GM18507 (cell line): ENCODE data around the gene C1R.
"Not testable (repeated sequence)": the region's sequence is repeated elsewhere in the genome, so short reads cannot be mapped to it uniquely, and the experiment has no call there.

ENCODE experiments used
- DNase-seq: peaks from one replicate; pipeline ENCODE4 v3.0.0; 2011; ENCODE audit warnings: low read depth; ENCODE audit not compliant: insufficient read length; ENCODE audit errors: extremely low spot score
- FAIRE-seq: peaks from 2 replicates; lab custom pipeline; 2011; peaks lifted over from hg19 to GRCh38; lab: Jason Lieb, UNC

Gene C1R

DNA sequence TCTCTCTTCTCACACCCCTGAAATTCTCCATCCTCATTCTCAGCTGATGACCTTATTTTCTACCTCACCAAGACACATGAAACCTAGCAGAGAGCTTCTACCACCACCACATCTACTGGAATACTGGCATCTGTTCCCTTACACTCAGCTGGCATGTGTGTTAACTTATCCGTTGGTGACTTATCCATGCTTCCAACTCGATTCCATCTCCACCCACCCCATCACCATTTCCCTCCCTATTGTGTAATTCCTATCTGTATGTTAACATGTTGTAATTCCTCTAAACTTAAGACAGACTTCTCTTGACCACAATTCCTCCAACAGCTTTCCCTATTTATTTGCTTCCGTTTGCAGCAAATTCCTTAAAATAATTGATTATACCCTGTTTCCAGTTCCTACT is 16.3 kb downstream of the C1R start:
- DNase-seq (no peak), FAIRE-seq (no peak)

DNA sequence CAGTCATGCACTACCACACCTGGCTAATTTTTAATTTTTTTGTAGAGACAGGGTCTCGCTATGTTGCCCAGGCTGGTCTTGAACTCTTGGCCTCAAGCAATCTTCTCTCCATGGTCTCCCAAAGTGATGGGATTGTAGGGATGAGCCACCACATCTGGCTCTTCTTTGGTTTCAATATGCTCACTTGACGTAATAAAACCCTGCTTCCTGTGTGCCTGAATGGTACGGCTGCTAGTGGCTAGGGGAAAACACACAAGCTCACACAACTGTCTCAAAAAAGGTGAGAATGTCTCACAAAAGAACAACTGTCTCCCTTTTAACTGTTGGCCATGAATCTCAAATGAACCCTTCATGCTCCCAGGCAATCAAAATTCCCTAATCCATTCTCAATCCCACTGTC is 16.7 kb downstream of the C1R start:
- FAIRE-seq = peak; percentile 24
- no peak for DNase-seq

DNA sequence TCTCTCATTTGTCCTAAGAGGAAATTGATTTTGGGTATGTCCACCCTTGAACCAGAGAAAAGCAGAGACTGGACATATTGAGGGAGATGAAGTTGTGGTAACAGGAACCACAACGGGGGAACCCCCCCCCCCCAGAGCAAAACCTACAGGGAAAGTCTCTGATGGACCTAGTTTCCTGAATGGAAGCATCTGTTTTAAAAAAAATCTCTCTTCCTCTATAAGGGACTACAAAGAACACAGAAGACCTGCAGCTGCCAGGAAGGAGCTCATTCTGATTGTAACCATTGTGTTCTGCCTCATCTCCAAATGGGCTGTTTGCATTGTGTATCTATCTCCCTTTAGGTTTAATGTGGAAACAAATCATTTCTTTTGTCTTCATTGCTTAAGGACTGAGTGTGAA is 18.3 kb downstream of the C1R start:
- FAIRE-seq (no peak), DNase-seq (no peak)

DNA sequence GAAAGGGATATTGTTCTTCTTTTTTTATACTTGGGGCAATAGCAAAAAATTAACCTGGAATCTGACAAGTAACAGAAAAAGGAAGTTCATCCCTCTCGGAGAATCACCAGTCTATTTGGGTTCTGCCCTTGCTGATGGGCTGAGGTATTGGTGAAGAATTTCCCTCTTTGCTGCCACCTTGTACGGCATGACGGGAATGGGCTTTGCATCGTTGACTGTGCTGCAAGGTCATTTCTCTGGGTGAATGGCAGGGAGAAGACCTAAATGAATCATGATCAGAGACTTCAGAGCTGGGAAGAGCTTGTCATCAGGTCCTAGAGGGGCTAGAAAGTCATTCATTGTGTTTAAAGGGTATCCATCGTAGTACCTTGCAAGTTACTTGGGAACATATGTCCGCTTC is 19.7 kb downstream of the C1R start:
- FAIRE-seq = no peak
- DNase-seq = no peak

DNA sequence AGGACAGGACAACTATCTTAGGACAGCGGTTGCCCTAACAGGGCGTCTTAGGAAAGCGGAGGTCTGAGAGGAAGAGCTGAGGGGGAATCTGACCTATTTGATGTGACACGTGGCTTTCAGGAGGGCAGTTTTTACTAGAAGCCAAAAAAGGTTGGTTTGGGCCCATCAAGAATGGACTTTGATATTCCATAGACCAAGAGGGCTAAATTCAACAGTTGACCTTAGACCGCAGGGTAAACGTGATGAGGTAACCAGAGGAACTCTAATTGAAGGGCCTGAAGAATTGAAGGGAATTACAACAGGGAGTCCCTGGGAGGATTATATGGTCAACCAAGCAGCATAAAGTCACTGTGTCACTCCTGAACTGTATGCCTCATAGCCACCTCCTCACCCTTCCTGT is 20.2 kb downstream of the C1R start:
- no peak for FAIRE-seq
- DNase-seq = no peak

DNA sequence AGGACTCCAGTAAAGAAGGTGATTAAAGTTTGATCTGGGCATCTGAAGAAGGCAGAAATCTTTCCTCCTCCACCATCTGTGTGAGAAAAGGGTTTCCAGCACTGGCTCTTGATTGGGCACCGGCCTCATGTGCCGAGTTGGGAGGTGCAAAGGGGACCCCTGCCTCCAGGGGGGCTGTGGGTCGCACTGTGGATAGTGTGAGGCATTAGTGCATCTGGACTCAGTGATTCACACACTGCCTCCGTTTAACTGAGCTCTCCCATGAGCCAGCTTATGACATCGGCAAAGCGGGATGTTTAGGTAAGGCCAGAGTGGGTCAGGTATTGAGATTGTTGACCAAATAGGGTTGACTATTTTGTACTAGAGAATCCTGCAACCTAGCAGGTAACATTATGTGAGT is 22.9 kb downstream of the C1R start:
- no peak for FAIRE-seq
- no peak for DNase-seq

DNA sequence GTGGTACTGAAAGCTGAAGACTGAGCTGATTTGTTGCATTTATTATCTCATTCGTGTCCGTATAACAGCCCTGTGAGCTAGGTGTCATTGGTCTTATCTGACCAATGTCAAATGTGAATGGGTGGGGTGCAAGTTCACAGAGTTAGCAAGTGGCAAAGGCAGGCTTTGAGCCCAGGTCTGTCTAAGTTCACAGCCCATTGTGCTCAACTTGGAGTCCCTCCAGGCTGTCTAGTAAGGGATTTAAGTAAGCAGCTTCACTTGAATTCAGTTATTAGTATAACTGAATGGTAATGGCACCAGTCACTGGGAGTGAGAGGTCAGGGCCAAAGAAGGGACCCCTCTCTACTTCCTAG is 23.3 kb downstream of the C1R start:
- DNase-seq (no peak), FAIRE-seq (no peak)

DNA sequence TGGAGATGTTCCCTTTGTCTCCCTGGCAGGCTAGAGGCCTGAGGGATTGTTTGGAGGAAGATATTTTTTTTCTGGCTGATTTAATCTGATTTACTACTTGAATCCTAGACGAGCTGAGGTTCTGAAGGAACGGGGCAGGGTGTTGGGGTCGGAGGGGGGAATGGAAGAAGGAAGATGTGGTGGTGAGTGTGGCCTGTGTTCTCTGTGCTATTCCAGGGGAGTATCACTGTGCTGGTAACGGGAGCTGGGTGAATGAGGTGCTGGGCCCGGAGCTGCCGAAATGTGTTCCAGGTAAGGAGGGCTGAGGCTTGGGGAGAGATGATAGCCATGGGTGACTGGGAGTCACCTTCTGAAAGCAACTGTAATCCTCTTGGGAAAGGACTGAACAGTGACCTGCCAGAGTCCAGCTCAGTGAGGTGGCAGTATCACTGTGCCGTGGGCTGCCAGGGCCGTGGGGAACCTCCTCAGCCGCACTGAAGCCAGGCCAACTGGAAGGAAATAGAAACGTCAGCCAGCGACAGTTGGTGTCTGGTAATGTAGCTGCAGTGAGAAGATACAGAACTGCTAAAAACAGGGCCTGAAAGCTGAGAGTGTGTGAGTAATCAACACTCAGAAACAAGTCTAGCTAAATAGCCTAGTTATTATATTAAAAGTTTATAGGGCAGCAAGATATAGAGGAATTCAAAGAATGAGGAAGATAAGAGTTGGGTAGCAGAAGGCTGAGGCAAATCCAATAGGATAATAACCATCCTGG is 23.8 kb downstream of the C1R start:
- no peak for DNase-seq
- FAIRE-seq = no peak

DNA sequence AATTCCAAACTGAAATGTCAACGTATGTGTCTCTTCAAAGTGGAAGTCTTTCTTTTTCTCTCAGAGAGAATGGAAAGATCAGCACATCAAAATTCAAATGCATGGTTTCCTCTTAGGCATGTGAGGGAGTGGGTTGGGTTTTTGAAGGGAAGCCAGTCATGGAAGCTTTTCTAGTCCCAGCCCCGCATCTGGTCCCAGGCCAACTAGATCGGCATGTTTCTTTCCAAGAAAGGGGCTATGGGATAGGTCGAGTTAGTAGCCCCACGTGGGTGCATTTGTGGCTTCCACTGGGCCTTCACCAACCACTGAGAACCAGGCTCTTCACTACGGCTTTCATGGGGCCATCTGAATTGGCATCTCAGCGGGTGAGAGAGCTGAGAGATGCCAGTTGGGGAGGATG is 25.1 kb downstream of the C1R start:
- no peak for FAIRE-seq

DNA sequence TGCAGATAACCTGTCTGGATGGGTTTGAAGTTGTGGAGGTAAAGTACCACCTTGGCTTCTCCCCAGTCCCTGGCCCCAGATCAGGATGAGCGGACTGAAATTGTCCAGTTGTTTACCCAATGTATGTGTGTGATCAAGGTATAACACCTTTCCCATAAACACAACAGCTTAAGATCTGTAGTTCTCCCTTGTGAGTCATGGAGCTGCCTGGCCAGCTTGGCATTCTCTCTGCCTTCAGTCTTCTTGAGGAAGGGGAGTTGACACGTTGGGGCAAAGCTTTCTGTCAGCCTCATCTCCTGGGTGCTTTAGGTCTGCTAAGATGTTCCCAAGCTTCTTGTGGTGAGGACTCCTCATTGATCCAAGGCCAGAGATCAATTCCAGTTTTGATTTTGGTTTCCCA is 25.6 kb downstream of the C1R start:
- FAIRE-seq = no peak
- no peak for DNase-seq

More for the DNA sequence above, 25.1 kb downstream of the C1R start:
- DNase-seq = no peak

DNA sequence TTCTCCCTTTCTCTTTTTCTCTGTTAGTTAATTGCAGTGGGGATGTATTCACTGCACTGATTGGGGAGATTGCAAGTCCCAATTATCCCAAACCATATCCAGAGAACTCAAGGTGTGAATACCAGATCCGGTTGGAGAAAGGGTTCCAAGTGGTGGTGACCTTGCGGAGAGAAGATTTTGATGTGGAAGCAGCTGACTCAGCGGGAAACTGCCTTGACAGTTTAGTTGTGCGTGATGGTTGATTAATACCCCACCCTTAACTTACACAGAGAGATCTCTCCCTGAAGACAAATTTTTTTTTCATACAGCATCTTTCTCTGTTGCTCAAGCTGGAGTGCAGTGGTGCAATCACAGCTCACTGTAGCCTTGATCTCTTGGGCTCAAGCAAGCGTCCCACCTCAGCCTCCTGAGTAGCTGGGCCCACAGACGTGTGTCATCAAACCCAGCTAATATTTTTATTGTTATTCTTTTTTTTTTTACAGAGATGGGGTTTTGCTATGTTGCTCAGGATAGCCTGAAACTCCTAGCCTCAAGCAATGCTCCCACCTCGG is 27.1 kb downstream of the C1R start:
- FAIRE-seq = no peak
- DNase-seq = no peak

DNA sequence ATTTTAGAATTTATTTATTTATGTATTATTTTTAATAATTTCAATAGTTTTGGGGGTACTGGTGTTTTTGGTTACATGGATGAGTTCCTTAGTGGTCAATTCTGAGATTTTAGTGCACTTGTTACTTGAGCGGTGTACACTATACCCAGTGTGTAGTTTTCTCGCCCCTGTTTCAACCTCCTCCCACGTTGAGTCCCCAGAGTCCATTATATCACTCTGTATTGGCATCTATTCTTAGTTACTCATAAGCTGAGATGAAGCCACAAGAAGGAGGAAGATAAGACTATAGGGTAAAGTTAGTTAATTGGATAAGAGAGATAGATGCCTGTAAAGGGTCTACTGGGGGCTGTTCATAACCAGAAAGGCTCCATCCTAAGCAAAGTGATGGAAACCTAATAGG is 27.7 kb downstream of the C1R start:
- FAIRE-seq (no peak), DNase-seq (no peak)

DNA sequence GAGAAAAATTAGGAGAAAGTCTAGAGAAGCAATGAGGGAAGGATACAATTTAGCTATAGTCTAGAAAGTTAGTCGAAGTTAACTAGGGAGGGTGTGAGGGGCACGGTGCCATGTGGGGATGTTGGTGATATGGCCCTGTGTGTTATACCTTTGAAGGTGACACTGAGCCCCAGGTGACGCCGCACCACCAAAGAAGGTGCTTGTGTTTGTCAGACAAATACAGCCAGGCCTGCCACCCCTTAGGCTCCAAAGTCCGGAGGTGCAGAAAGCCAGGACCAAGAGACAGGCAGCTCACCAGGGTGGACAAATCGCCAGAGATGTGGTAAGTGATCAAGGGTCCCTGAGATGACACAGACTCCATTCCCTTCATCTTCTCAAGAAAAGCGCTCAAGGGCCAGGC is 30.6 kb downstream of the C1R start:
- FAIRE-seq (no peak), DNase-seq (no peak)

DNA sequence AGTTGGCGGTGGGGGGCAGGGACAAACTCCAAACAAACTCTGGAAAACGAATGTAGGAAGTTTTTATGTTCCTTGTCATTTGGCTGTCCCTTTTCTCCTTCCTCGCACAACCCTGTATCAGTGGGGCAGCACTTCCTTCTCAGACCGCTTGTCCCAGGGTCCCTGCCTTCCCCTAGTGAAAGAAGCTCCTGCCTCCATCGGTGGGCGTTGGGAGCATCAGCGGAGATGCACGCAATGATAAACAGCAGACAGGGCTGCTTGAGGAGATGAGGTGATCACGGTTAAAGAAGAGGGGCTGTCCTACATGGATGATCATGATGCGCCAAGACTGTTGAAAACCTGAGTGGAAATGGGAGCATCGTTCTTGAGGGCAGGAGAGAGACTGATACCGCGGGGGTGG is 31.1 kb downstream of the C1R start:
- FAIRE-seq (no peak), DNase-seq (no peak)

DNA sequence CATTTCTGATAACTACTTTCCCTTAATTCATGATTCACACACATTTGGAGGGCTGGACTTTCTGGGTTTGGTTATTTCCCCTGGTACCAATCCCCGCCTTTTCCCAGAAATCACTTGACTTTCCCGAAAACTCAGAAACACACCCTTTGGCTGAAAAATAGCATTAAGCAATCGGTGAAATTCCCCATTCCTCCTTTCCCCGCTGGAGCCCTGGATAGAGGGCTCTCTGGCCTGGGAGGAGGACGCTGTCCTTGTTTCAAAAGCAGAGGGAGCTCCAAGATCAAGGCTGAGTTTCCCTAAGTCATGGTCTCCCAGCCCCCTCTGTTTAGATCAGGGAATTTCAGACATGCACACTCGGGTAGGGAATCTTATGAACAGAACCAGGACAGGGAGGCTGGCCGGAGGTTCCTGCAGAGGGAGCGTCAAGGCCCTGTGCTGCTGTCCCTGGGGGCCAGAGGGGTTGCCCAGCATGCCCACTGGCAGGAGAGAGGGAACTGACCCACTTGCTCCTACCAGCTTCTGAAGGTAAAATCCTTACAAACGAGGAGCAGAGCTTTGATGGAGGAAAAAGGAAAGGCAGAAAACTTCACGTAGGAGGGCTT is 31.8 kb downstream of the C1R start, which contains the start of gene C1S:
Gene C1S (plus strand): TSS at position 366 of the 602 bp plus-strand sequence. CDS start 1,195 bp downstream, outside the sequence.
- FAIRE-seq (no peak), DNase-seq (no peak)

DNA sequence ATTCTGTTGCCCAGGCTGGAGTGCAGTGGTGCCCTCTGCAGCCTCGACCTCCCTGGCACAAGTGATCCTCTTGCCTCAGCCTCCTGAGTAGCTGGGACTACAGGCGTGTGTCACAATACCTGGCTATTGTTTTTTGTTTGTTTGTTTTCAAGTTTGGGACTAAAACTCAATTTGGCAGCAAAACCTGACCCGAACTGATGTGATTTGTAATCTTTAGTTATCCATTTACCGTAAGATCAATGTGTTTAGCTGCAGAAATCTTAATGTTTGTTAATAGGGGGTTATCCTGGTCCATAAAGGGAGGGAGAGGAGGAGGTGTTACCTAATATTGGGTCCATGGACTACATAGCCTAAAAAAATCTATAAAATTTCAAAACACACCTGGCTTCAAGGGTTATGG is 32.5 kb downstream of the C1R start:
- DNase-seq (no peak), FAIRE-seq (no peak)

DNA sequence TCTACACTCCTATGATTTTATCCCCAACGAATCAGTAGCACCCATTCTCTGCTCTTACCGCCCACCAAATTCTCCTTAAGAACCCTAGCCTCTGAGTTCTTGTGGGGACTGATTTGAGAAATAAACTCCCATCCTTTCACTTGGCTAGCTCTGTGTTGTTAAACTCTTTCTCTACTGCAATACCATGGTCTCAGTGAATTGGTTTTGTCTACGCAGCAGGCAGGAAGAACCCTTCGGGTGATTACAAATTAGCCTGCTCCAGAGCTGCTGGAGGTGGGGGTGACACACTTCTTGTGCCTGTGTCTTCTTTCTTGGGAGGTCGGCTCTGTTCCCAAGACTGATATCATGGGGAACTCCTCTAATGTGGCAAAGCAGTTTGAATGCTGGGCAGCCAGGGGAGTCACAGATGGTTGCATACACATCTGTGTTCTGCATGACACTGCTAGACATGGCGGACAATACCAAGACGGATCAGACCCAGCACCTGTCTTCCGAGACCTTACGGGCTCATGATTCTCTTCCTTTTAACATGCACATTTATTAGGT is 33.3 kb downstream of the C1R start:
- FAIRE-seq (no peak), DNase-seq (no peak)

DNA sequence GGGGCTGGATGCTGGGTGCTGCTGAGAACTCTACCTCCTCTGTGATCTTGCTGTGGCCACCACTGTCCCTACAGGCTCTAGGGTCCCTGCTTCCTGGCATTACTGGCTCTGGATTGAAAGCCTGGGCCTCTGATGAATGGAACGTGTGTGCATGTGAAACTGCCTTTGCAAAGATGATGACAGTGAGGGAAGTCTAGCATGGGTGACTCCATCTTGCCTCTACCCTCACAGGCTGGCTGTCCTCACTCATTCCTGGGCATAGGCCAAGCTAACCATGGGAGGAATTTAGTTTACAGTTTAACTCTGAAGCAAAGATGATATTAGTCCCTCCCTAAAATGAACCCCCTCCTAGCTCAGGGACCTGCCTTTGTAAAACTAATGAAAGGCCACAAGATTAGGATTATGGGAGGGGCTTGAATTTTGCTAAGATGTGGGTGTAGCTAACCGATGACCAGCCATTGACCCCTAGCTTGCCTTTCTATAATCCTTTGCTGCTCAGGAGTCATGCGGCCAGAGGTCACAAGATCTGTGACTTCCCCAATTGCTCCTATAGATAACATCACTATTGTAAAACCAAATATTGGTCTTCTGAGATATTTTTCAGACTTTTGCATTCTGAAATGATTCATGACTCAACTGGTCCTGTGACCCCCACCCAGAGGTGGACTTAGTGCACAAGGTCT is 33.9 kb downstream of the C1R start:
- no peak for FAIRE-seq
- no peak for DNase-seq

DNA sequence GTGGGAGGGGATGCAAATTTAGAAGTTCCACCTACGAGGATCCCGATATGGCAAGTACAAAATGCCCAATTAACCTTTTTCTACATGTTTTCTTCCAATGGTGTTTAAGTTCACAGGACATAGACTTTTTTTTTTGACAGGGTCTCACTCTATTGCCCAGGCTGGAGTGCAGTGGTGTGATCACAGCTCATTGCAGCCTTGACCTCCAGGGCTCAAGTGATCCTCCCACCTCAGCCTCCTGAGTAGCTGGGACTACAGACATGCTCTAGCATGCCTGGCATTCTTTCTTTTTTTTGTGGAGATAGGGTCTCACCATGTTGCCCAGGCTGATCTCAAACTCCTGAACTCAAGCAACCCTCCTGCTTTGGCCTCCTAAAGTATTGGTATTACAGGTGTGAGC is 36.5 kb downstream of the C1R start:
- not testable (repeated sequence) for FAIRE-seq

DNA sequence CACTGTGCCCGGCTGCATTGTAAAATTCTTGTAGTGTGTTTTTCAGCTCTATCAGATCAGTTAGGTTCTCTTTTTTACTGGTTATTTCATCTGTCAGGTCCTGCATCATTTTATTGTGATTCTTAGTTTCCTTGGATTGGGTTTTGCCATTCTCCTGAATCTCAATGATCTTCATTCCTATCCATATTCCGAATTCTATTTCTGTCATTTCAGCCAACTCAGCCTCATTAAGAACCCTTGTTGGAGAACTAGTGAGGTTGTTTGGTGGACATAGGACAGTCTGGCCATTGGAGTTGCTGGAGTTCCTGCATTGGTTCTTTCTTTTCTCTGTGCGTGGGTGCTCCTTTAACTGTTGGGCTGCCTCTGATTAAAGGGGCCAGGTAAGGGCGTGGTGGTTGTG is 37.3 kb downstream of the C1R start:
- DNase-seq = no peak
- FAIRE-seq = no peak

More for the DNA sequence above, 36.5 kb downstream of the C1R start:
- DNase-seq = not testable (repeated sequence)
